Measurements from ENCODE around the gene FAM222B. TPM values are rescaled to one million over a fixed set of nuclear protein-coding genes. Genes with fewer than 3 reads are reported as not detected.

Gene FAM222B
- total RNA-seq, 1 experiment from 2014 or later: 18.5 TPM

DNA sequence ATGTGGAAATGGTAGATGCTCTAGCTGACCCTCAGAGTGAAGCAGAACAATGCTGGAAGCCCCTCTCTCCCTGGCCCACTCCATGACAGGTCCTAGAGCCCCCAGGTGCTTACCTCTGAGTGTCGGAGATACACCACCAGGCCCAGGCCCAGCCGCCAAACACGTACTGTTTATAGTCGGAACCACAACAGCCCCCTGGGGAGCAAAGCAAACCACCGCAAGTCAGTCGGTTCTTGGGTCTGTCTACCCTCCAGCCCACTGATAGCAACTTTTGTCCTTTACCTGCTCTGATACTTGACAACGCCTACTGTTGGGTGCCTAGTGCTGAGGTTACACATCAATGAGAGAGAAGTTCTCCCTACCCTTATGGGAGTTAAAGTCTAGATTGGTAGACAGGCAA is 46.2 kb upstream of the FAM222B start:
- no TSS peak for BruUV-seq (replicated peaks)
- no peaks in the 10 kb centered on the region for H3K27me3 Mint-ChIP-seq (ENCODE audit: insufficient read depth, unreplicated experiment)
- TF ChIP-seq CTCF (IDR thresholded peaks at IDR 0.05; ENCODE audit: unreplicated experiment): no peak
- no peak overlapping the region for H3K27ac Mint-ChIP-seq (ENCODE audit: low read depth, unreplicated experiment)
- no peak for DNase-seq (ENCODE audit: unreplicated experiment)
- ChIA-PET POLR2A (no interaction called here), CTCF (no interaction called here)
- no peak overlapping the region for H3K4me3 Mint-ChIP-seq (ENCODE audit: unreplicated experiment)
- H3K4me1 Mint-ChIP-seq (ENCODE audit: insufficient read depth, unreplicated experiment): peaks cover 11% of the 10 kb centered on the region
- peaks cover 56% of the 10 kb centered on the region for H3K36me3 Mint-ChIP-seq (ENCODE audit: insufficient read depth, unreplicated experiment)
- no peaks in the 10 kb centered on the region for H3K9me3 Mint-ChIP-seq (ENCODE audit: unreplicated experiment)
- intact Hi-C loops (cut with micrococcal nuclease): no loop called here

GRCh38 chr17:28887871-28888471 is 45.4 kb upstream of the FAM222B start:
- no peak for DNase-seq (ENCODE audit: unreplicated experiment)
- Mint-ChIP-seq H3K9me3 (ENCODE audit: unreplicated experiment) (no peaks in the 10 kb centered on the region), H3K27me3 (ENCODE audit: insufficient read depth, unreplicated experiment) (no peaks in the 10 kb centered on the region), H3K4me1 (ENCODE audit: insufficient read depth, unreplicated experiment) (peaks cover 5% of the 10 kb centered on the region), H3K36me3 (ENCODE audit: insufficient read depth, unreplicated experiment) (peaks cover 56% of the 10 kb centered on the region), H3K27ac (ENCODE audit: low read depth, unreplicated experiment) (no peak overlapping the region), H3K4me3 (ENCODE audit: unreplicated experiment) (no peak overlapping the region)
- intact Hi-C loops (cut with micrococcal nuclease): no loop called here
- POLR2A ChIA-PET: interaction anchor here (0.9 to 1.0 kb wide), 2 partner anchors 9 to 10 kb away, joined by 3 read pairs; partner anchors contain the start of gene FLOT2
- BruUV-seq (replicated peaks): no TSS peak
- CTCF ChIA-PET: no interaction called here
- no peak for TF ChIP-seq CTCF (IDR thresholded peaks at IDR 0.05; ENCODE audit: unreplicated experiment)

GRCh38 chr17:28885951-28886350 is 43.4 kb upstream of the FAM222B start:
- Mint-ChIP-seq H3K4me1 (ENCODE audit: insufficient read depth, unreplicated experiment) (no peaks in the 10 kb centered on the region), H3K9me3 (ENCODE audit: unreplicated experiment) (no peaks in the 10 kb centered on the region), H3K27ac (ENCODE audit: low read depth, unreplicated experiment) (peak overlapping the region; percentile 66), H3K27me3 (ENCODE audit: insufficient read depth, unreplicated experiment) (no peaks in the 10 kb centered on the region), H3K36me3 (ENCODE audit: insufficient read depth, unreplicated experiment) (peaks cover 54% of the 10 kb centered on the region), H3K4me3 (ENCODE audit: unreplicated experiment) (no peak overlapping the region)
- intact Hi-C loops (cut with micrococcal nuclease): no loop called here
- no TSS peak for BruUV-seq (replicated peaks)
- no peak for DNase-seq (ENCODE audit: unreplicated experiment)
- TF ChIP-seq CTCF (IDR thresholded peaks at IDR 0.05; ENCODE audit: unreplicated experiment): no peak
- CTCF ChIA-PET: interaction anchor here (0.6 kb wide), 1 partner anchor 63 kb away, joined by 3 read pairs; no protein-coding TSS in a partner anchor
- POLR2A ChIA-PET: interaction anchor here (0.7 kb wide), 1 partner anchor 68 kb away, joined by 3 read pairs; no protein-coding TSS in a partner anchor

DNA sequence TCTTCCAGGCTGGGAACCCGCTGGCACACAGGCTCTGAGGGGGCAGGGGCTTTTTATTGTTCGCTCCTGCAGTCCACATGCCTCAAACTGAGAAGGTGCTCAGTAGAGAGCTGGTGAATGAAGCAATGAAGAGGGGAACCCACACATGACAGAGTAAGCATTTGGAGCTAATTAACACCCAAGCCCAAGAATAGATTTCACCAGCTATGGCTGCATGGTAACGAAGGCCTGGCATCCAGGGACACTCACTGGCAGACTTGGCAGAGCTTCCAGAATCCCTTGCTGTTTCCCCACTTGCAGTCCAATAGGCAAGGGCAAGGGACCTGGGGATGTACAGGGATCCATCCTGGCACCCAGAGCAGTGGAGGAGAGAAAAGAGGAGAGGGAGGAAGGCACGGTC is 42.8 kb upstream of the FAM222B start:
- Mint-ChIP-seq H3K27me3 (ENCODE audit: insufficient read depth, unreplicated experiment) (no peaks in the 10 kb centered on the region), H3K27ac (ENCODE audit: low read depth, unreplicated experiment) (peak overlapping the region; percentile 37), H3K4me3 (ENCODE audit: unreplicated experiment) (no peak overlapping the region), H3K36me3 (ENCODE audit: insufficient read depth, unreplicated experiment) (peaks cover 48% of the 10 kb centered on the region), H3K9me3 (ENCODE audit: unreplicated experiment) (no peaks in the 10 kb centered on the region), H3K4me1 (ENCODE audit: insufficient read depth, unreplicated experiment) (no peaks in the 10 kb centered on the region)
- DNase-seq (ENCODE audit: unreplicated experiment): no peak
- no peak for TF ChIP-seq CTCF (IDR thresholded peaks at IDR 0.05; ENCODE audit: unreplicated experiment)
- intact Hi-C loops (cut with micrococcal nuclease): no loop called here
- ChIA-PET CTCF (no interaction called here), POLR2A (no interaction called here)
- BruUV-seq (replicated peaks): no TSS peak

Data from MCF 10A (cell line).